Measurements from ENCODE around the gene PHF11. TPM values are rescaled to one million over a fixed set of nuclear protein-coding genes. Genes with fewer than 3 reads are reported as not detected.
"Not testable (repeated sequence)": the region's sequence is repeated elsewhere in the genome, so short reads cannot be mapped to it uniquely, and the experiment has no call there.

Gene PHF11
- total RNA-seq, 2 experiments from 2014 or later = 91.4 to 96.9 TPM

DNA sequence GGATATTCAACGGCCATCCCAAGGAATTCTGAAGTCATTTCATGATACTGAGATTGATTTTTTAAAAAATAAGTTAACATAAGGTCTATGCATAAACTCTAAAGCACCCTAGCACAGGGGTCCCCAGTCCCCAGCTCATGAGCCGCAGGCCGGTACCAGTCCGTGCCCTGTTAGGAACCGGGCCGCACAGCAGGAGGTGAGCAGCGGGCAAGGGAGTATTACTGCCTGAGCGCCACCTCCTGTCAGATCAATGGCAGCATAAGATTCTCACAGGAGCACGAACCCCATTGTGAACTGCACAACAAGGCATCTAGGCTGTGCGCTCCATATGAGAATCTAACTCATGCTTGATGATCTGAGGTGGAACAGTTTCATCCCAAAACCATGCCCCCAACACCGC lies 58.6 kb downstream of the PHF11 start:
- H3K9me3 Mint-ChIP-seq = no peaks in the 10 kb centered on the region
- DNase-seq = no peak
- H3K27ac Mint-ChIP-seq = no peak overlapping the region
- intact Hi-C loops (cut with micrococcal nuclease) = no loop called here
- no peaks in the 10 kb centered on the region for H3K27me3 Mint-ChIP-seq (ENCODE audit: low read depth)
- no peaks in the 10 kb centered on the region for H3K4me1 Mint-ChIP-seq (ENCODE audit: low read depth)
- CTCF ChIA-PET = interaction anchor here (0.8 to 0.9 kb wide), 2 partner anchors 12 to 1488 kb away, joined by 3 to 5 read pairs; no protein-coding TSS in a partner anchor
- no peak overlapping the region for H3K4me3 Mint-ChIP-seq
- H3K36me3 Mint-ChIP-seq (ENCODE audit: low read depth) = peaks cover 23% of the 10 kb centered on the region

DNA sequence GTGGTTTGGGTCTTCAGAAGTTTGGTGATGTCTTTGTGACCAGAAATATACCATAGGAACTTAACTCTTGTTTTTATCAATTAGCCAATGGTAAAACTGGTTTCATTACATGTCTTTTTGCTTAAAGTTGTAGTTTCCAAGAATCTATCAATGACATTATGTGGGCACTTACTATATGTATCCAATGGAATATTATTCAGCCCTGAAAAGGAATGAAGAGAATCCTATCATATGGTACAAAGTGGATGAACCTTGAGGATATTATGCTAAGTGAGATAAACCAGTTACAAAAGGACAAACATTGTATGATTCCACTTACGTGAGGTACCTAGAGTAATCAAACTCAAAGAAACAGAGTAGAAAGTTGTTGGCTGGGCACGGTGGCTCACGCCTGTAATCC lies 63.3 kb downstream of the PHF11 start:
- no peak for DNase-seq
- H3K4me3 Mint-ChIP-seq = no peak overlapping the region
- H3K4me1 Mint-ChIP-seq (ENCODE audit: low read depth) = peaks cover 4% of the 10 kb centered on the region
- CTCF ChIA-PET = no interaction called here
- H3K27ac Mint-ChIP-seq = no peak overlapping the region
- intact Hi-C loops (cut with micrococcal nuclease) = no loop called here
- H3K27me3 Mint-ChIP-seq (ENCODE audit: low read depth) = no peaks in the 10 kb centered on the region
- peaks cover 34% of the 10 kb centered on the region for H3K36me3 Mint-ChIP-seq (ENCODE audit: low read depth)
- H3K9me3 Mint-ChIP-seq = no peaks in the 10 kb centered on the region

DNA sequence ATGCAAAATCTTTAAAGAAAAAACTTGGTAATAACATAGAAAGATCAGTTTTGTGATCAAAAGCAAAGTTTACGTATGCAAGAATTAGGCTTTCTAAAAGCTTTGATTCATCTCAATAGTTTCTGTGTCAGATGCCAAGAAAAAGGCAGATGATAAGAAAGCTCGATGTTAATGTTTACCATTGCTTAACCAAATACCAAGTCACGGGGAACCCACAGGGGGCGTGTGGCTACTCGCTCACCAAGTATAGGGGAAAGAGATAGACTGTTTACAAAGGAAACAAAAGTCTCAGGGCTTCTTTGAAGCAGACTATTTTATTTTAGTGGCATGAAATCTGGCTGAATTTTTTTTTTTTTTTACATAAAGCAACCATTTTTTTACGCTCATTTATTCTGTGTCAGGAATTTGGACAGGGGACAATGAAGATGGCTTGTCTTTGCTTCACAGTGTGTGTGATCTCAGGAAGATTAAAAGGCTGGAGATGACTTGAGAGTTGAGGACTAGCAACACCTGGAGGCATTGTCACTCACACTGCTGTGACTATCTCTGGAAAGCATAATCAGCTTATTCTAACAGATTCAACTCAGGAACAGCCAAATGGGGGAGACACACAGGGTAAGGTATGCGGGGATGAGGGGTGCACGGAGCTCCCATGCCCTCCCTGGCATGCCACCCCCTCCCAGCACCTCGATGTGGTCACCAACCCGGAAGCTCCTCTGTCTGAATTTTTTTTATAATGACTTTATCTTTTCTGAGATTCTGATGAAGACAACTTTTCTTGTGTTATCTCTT lies 64.7 kb downstream of the PHF11 start:
- DNase-seq = peak; percentile 17
- H3K36me3 Mint-ChIP-seq (ENCODE audit: low read depth) = peaks cover 35% of the 10 kb centered on the region
- CTCF ChIA-PET = interaction anchor here (0.7 to 1.5 kb wide), 3 partner anchors 14 to 105 kb away, joined by 3 to 6 read pairs (median 4); no protein-coding TSS in a partner anchor
- intact Hi-C loops (cut with micrococcal nuclease) = no loop called here
- no peaks in the 10 kb centered on the region for H3K27me3 Mint-ChIP-seq (ENCODE audit: low read depth)
- H3K4me3 Mint-ChIP-seq = no peak overlapping the region
- no peak overlapping the region for H3K27ac Mint-ChIP-seq
- no peaks in the 10 kb centered on the region for H3K9me3 Mint-ChIP-seq
- peaks cover 4% of the 10 kb centered on the region for H3K4me1 Mint-ChIP-seq (ENCODE audit: low read depth)

DNA sequence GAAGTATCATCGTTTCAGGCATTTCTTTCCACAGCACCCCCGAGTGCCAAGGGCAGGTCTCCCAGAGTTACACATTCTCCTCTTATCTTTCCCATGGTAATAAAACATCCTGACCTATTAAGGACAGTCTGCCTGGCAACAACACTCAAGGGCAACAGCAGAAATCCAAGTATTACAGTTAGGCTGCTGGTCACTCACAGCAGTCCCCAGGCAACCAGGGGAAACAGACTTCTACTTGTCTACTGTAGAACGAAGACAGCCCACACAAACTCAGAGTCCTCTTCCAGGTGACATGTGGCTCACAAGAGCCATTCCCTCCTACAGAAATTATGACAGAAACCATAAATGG lies 65.3 kb downstream of the PHF11 start:
- H3K27me3 Mint-ChIP-seq (ENCODE audit: low read depth) = no peaks in the 10 kb centered on the region
- peaks cover 39% of the 10 kb centered on the region for H3K36me3 Mint-ChIP-seq (ENCODE audit: low read depth)
- no peak overlapping the region for H3K27ac Mint-ChIP-seq
- no peaks in the 10 kb centered on the region for H3K9me3 Mint-ChIP-seq
- H3K4me1 Mint-ChIP-seq (ENCODE audit: low read depth) = peaks cover 4% of the 10 kb centered on the region
- H3K4me3 Mint-ChIP-seq = no peak overlapping the region
- CTCF ChIA-PET = interaction anchor here (1.5 kb wide), 1 partner anchor 21 kb away, joined by 3 read pairs; no protein-coding TSS in a partner anchor
- DNase-seq = no peak
- intact Hi-C loops (cut with micrococcal nuclease) = no loop called here

DNA sequence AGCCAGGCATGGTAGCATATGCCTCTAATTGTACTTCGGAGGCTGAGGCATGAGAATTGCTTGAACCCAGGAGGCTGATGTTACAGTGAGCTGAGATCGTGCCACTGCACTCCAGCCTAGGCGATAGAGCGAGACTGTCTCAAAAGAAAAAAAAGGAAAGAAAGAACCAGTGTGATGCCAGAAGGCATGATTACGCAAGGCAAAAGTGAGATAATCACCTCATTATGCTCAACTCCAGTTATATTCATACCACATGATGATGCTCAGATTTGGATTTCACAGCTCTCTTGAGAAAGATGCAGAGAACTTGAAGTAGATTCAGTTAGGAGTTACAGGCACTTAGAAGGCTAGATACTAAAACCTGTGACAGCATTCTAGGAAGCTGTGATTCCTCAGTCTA lies 67.8 kb downstream of the PHF11 start:
- H3K4me1 Mint-ChIP-seq (ENCODE audit: low read depth) = peaks cover 4% of the 10 kb centered on the region
- intact Hi-C loops (cut with micrococcal nuclease) = no loop called here
- no peaks in the 10 kb centered on the region for H3K27me3 Mint-ChIP-seq (ENCODE audit: low read depth)
- no peak overlapping the region for H3K4me3 Mint-ChIP-seq
- DNase-seq = no peak
- no peaks in the 10 kb centered on the region for H3K9me3 Mint-ChIP-seq
- no peak overlapping the region for H3K27ac Mint-ChIP-seq
- CTCF ChIA-PET = interaction anchor here (1.6 kb wide), 1 partner anchor 44 kb away, joined by 6 read pairs; no protein-coding TSS in a partner anchor
- H3K36me3 Mint-ChIP-seq (ENCODE audit: low read depth) = peaks cover 47% of the 10 kb centered on the region

DNA sequence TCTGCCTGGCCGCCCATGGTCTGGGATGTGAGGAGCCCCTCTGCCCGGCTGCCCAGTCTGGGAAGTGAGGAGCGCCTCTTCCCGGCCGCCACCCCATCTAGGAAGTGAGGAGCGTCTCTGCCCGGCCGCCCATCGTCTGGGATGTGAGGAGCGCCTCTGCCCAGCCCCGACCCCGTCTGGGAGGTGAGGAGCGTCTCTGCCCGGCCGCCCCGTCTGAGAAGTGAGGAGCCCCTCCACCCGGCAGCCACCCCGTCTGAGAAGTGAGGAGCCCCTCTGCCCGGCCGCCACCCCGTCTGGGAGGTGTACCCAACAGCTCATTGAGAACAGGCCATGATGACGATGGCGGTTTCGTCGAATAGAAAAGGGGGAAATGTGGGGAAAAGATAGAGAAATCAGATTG lies 69.7 kb downstream of the PHF11 start:
- H3K27ac Mint-ChIP-seq; CTCF ChIA-PET; H3K27me3 Mint-ChIP-seq (ENCODE audit: low read depth); H3K4me3 Mint-ChIP-seq; intact Hi-C loops (cut with micrococcal nuclease); H3K9me3 Mint-ChIP-seq; DNase-seq: not testable (repeated sequence)
- Mint-ChIP-seq H3K4me1 (ENCODE audit: low read depth) (peaks cover 15% of the 10 kb centered on the region), H3K36me3 (ENCODE audit: low read depth) (peaks cover 30% of the 10 kb centered on the region)

DNA sequence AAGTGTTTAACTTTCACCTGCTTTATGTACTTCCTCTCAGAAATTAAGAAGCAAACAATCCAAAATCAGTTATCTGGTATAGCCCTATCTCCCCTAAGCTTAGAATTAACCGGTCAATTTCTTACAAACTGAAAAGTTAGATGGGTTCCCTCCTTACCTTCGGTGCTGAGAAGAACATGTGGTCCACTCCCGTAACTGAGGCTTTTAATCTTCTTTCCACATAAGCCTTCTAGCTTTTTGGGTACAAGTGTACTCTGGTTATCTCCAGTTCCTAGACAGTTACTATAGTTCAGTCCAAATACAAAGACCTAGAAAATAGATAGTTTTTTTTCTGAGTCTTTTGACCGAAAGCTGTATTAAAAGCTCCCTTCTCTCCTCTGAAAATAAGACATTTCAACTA lies 70.7 kb downstream of the PHF11 start:
- peaks cover 18% of the 10 kb centered on the region for H3K4me1 Mint-ChIP-seq (ENCODE audit: low read depth)
- H3K27me3 Mint-ChIP-seq (ENCODE audit: low read depth) = no peaks in the 10 kb centered on the region
- no peak overlapping the region for H3K27ac Mint-ChIP-seq
- CTCF ChIA-PET = interaction anchor here (1.1 kb wide), 1 partner anchor 12 kb away, joined by 3 read pairs; no protein-coding TSS in a partner anchor
- intact Hi-C loops (cut with micrococcal nuclease) = no loop called here
- H3K4me3 Mint-ChIP-seq = no peak overlapping the region
- H3K36me3 Mint-ChIP-seq (ENCODE audit: low read depth) = peaks cover 22% of the 10 kb centered on the region
- no peaks in the 10 kb centered on the region for H3K9me3 Mint-ChIP-seq
- no peak for DNase-seq

DNA sequence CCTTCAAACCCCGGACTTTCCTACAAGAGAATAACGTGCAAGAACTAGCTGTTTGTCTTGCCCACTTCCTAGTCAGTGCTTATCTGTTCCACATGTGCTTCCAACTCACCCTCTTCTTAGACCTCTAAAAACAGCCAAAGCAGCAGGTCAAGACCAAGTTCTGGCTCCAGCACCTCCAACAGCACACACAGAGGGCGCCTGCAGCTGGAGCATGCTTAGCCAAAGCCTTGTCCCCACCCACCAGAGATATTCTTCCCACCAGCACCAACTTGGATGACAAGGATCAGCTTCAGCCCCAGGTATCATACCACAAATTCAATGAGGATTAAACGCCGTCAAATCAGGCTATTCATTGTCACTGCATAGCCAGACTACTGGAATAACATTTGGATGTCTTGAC lies 71.7 kb downstream of the PHF11 start:
- H3K27me3 Mint-ChIP-seq (ENCODE audit: low read depth) = no peaks in the 10 kb centered on the region
- peaks cover 21% of the 10 kb centered on the region for H3K36me3 Mint-ChIP-seq (ENCODE audit: low read depth)

DNA sequence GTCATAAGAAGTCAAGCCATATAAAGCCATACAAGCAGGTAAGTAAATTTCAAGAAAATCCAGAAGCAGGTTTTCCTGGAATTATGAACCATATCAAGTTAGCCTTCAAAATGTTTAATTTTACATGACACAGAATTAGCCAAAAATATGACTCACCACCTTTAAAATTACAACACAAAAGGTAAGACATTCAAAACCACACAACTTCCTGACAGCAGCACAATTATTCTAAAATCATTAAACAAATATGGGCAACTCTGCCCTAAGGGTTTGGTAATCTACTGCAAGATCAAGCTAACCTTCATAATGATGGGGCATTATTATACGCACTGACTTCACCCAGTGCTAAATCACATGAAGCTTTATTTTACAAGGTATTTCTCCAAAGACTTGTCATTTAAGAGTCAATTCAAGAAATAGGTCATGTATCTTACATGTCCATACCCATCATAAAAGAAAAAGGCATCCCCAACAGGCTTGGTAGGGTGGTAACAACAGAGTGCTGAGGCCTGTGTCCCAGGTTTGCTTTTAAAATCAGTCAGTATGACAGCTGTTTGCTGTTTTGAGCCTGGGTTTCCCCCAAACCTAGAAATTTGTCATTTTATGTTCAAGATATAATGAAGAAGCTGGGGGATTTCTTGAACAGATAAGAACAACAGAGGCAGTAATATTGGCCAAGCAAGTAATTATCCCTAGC lies 74.4 kb downstream of the PHF11 start:
- no peak overlapping the region for H3K4me3 Mint-ChIP-seq
- no peaks in the 10 kb centered on the region for H3K27me3 Mint-ChIP-seq (ENCODE audit: low read depth)
- peaks cover 17% of the 10 kb centered on the region for H3K36me3 Mint-ChIP-seq (ENCODE audit: low read depth)
- H3K27ac Mint-ChIP-seq = peak overlapping the region; percentile 32
- H3K9me3 Mint-ChIP-seq = no peaks in the 10 kb centered on the region
- DNase-seq = peak; percentile 44
- intact Hi-C loops (cut with micrococcal nuclease) = loop anchor here (1.0 kb wide), 3 partner anchors 14 to 126 kb away; partner anchors contain the start of genes CAB39L, PHF11 and SETDB2
- CTCF ChIA-PET = interaction anchor here (0.9 to 1.7 kb wide), 3 partner anchors 32 to 180 kb away, joined by 3 to 4 read pairs (median 3); no protein-coding TSS in a partner anchor
- H3K4me1 Mint-ChIP-seq (ENCODE audit: low read depth) = peaks cover 23% of the 10 kb centered on the region

More for the DNA sequence above, 71.7 kb downstream of the PHF11 start:
- H3K4me1 Mint-ChIP-seq (ENCODE audit: low read depth) = peaks cover 22% of the 10 kb centered on the region
- H3K27ac Mint-ChIP-seq = no peak overlapping the region
- DNase-seq = no peak
- H3K9me3 Mint-ChIP-seq = no peaks in the 10 kb centered on the region
- intact Hi-C loops (cut with micrococcal nuclease) = no loop called here
- CTCF ChIA-PET = interaction anchor here (1.1 kb wide), 1 partner anchor 13 kb away, joined by 3 read pairs; no protein-coding TSS in a partner anchor
- H3K4me3 Mint-ChIP-seq = no peak overlapping the region

DNA sequence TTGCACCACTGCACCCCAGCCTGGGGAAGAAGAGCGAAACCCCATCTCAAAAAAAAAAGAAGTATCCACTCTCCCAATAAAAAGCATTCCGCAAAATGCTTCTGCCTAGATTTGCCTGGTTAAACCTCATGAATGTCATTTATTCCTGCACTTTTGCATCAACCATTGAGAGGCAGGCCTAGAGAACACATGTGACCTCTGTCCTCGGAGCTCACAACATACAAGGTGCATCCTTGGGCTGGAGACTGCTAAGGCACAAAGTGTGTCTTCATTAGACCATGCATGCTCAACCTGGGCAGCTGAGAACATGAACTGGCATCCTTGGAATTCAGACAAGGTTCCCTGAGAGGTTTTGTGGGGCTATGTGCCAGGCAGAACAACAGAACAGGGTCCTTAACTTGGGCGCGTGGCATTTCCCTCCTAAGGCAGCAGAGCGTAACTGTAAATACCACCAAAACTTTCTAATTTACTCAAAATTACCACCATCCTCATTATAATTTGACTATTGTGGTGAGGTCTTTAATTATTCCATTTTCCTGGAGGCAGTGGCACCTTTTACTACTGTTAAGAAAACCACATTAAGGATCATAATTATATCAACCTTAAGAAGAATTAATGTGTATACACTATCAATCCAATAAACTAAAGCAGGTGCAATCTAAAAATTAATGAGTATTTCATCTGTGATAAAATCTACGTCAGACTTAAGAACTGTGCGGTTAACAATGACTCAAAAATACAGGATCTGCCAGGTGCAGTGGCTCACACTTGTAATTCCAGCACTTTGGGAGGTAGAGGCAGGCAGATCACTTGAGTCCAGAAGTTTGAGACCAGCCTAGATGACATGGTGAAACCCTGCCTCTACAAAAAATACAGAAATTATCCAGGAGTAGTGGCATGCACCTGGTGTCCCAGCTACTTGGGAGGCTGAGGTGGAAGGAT lies 75.8 kb downstream of the PHF11 start:
- Mint-ChIP-seq H3K27me3 (ENCODE audit: low read depth) (no peaks in the 10 kb centered on the region), H3K27ac (no peak overlapping the region), H3K4me1 (ENCODE audit: low read depth) (peaks cover 23% of the 10 kb centered on the region), H3K4me3 (no peak overlapping the region), H3K36me3 (ENCODE audit: low read depth) (peaks cover 9% of the 10 kb centered on the region), H3K9me3 (no peaks in the 10 kb centered on the region)
- intact Hi-C loops (cut with micrococcal nuclease) = no loop called here
- CTCF ChIA-PET = interaction anchor here (1.7 kb wide), 1 partner anchor 35 kb away, joined by 4 read pairs; no protein-coding TSS in a partner anchor
- no peak for DNase-seq

All from activated naive CD4-positive, alpha-beta T cell treated with anti-CD3 and anti-CD28 coated beads for 36 hours (primary cell).